Measurements from ENCODE around the gene CD300A.
A peak's percentile ranks its signal among the peaks of the same experiment; 100 is the strongest.
"Not testable (repeated sequence)": the region's sequence is repeated elsewhere in the genome, so short reads cannot be mapped to it uniquely, and the experiment has no call there.

The CD300A gene

GRCh38 chr17:74478420-74479100, 12.1 kb downstream of the CD300A start:
- DNase-seq (ENCODE audit: low read depth in 2 of 2): no peak

GRCh38 chr17:74480290-74480689, 13.9 kb downstream of the CD300A start:
- no peak for DNase-seq (ENCODE audit: low read depth in 2 of 2)

- no peak for DNase-seq (ENCODE audit: low read depth in 2 of 2)
These were observed 15.2 kb downstream of the CD300A start for GRCh38 chr17:74481621-74482020.

- DNase-seq (ENCODE audit: low read depth in 2 of 2): no peak
These were observed 17.6 kb downstream of the CD300A start for GRCh38 chr17:74484066-74484465.

GRCh38 chr17:74485022-74485743, 18.7 kb downstream of the CD300A start:
- DNase-seq (ENCODE audit: low read depth in 2 of 2): no peak

GRCh38 chr17:74485841-74486240, 19.4 kb downstream of the CD300A start:
- DNase-seq (ENCODE audit: low read depth in 2 of 2): no peak

GRCh38 chr17:74488276-74488675, 21.8 kb downstream of the CD300A start:
- not testable (repeated sequence) for DNase-seq (ENCODE audit: low read depth in 2 of 2)

GRCh38 chr17:74490716-74491115, 24.3 kb downstream of the CD300A start:
- DNase-seq (ENCODE audit: low read depth in 2 of 2): no peak

GRCh38 chr17:74491626-74492025, 25.2 kb downstream of the CD300A start:
- no peak for DNase-seq (ENCODE audit: low read depth in 2 of 2)

GRCh38 chr17:74493331-74493833, 26.9 kb downstream of the CD300A start:
- DNase-seq (ENCODE audit: low read depth in 2 of 2): peak in 1 of 2 donors; percentile 42

GRCh38 chr17:74497471-74497870, 31.0 kb downstream of the CD300A start:
- DNase-seq (ENCODE audit: low read depth in 2 of 2): no peak

GRCh38 chr17:74499992-74500391, 33.6 kb downstream of the CD300A start:
- DNase-seq (ENCODE audit: low read depth in 2 of 2): no peak

- DNase-seq (ENCODE audit: low read depth in 2 of 2): no peak
These were observed 36.4 kb downstream of the CD300A start for GRCh38 chr17:74502861-74503260.

- not testable (repeated sequence) for DNase-seq (ENCODE audit: low read depth in 2 of 2)
These were observed 37.5 kb downstream of the CD300A start for GRCh38 chr17:74503949-74504348.

GRCh38 chr17:74508156-74508555, 41.7 kb downstream of the CD300A start:
- no peak for DNase-seq (ENCODE audit: low read depth in 2 of 2)

- DNase-seq (ENCODE audit: low read depth in 2 of 2): no peak
These were observed 45.6 kb downstream of the CD300A start for GRCh38 chr17:74512036-74512435.

GRCh38 chr17:74512624-74513091, 46.2 kb downstream of the CD300A start:
- no peak for DNase-seq (ENCODE audit: low read depth in 2 of 2)

GRCh38 chr17:74513987-74514631, 47.7 kb downstream of the CD300A start:
- no peak for DNase-seq (ENCODE audit: low read depth in 2 of 2)

GRCh38 chr17:74514632-74515334, 48.3 kb downstream of the CD300A start:
- no peak for DNase-seq (ENCODE audit: low read depth in 2 of 2)

GRCh38 chr17:74515941-74516340, 49.5 kb downstream of the CD300A start:
- no peak for DNase-seq (ENCODE audit: low read depth in 2 of 2)

GRCh38 chr17:74516561-74517328, 50.3 kb downstream of the CD300A start:
- DNase-seq (ENCODE audit: low read depth in 2 of 2): no peak

Data from stimulated activated CD8-positive, alpha-beta memory T cell treated with anti-CD3 and anti-CD28 coated beads, Interleukin-15, amount 100 ng/mL, for 4 hours (primary cell).